ENCODE measurements around the gene RALB. TPM values are rescaled to one million over a fixed set of nuclear protein-coding genes. Genes with fewer than 3 reads are reported as not detected.

Gene RALB
- total RNA-seq, 1 donor from 2014 or later = 23.5 TPM

GRCh38 chr2:120343433-120344105 is 90.9 kb downstream of the RALB start:
- Mint-ChIP-seq H3K27me3 (ENCODE audit: low read depth) (peaks cover 42% of the 10 kb centered on the region), H3K36me3 (ENCODE audit: low read depth) (no peaks in the 10 kb centered on the region), H3K9me3 (ENCODE audit: low read depth) (no peaks in the 10 kb centered on the region), H3K27ac (ENCODE audit: unreplicated experiment) (no peak overlapping the region), H3K4me1 (ENCODE audit: low read depth) (peaks cover 14% of the 10 kb centered on the region), H3K4me3 (ENCODE audit: unreplicated experiment) (peak overlapping the region; percentile 47)
- TF ChIP-seq CTCF (IDR thresholded peaks at IDR 0.05) = peak; percentile 93
- no peak for DNase-seq (ENCODE audit: low spot score)

Other genes starting within 250 kb of the RALB start
- gene EPB41L5, start 239.8 kb upstream of the RALB start, total RNA-seq = 8.4 to 13.0 TPM (median 12.5 TPM) in 3 replicates
- 22.0 to 36.4 TPM (median 36.1 TPM) in 3 replicates for gene TMEM185B, start 29.5 kb upstream of the RALB start, total RNA-seq
- gene INHBB, start 93.3 kb downstream of the RALB start, total RNA-seq = 0.58 to 1.3 TPM (median 0.90 TPM) in 3 replicates